Neural cell (in vitro differentiated cells): ENCODE results near the gene AKAP9. TPM values are rescaled to one million over a fixed set of nuclear protein-coding genes. Genes with fewer than 3 reads are reported as not detected.
"Not testable (repeated sequence)": the region's sequence is repeated elsewhere in the genome, so short reads cannot be mapped to it uniquely, and the experiment has no call there.

ENCODE experiments used
- H2AFZ ChIP-seq: fragments of 200-600, 300-800 bp; sonication (generic), shearing (Covaris generic); 2 replicates; pipeline ENCODE4 v1.6.0; 2014; ENCODE audit warnings: low read depth, mild to moderate bottlenecking, antibody characterized with exemption, low read length, moderate library complexity
- H3F3A ChIP-seq: fragments of 200-600 bp; shearing (Covaris generic); 2 replicates; pipeline ENCODE4 v1.6.1; 2016; ENCODE audit warnings: mild to moderate bottlenecking, moderate library complexity, mixed read lengths, antibody characterized with exemption, low read length; ENCODE audit not compliant: insufficient read depth, poor library complexity, severe bottlenecking
- H3K27ac ChIP-seq: fragments of 200-600, 300-800 bp; sonication (generic), shearing (Covaris generic); 2 replicates; pipeline ENCODE4 v1.5.1; 2014; ENCODE audit warnings: mild to moderate bottlenecking, low read length, moderate library complexity
- H3K27me3 ChIP-seq: fragments of 300-800, 200-600 bp; sonication (generic), shearing (Covaris generic); 2 replicates; pipeline ENCODE4 v1.6.0; 2014; ENCODE audit warnings: mild to moderate bottlenecking, low read depth, low read length, moderate library complexity; ENCODE audit not compliant: insufficient read depth
- H3K36me3 ChIP-seq: fragments of 300-800, 200-600 bp; sonication (generic), shearing (Covaris generic); 2 replicates; pipeline ENCODE4 v1.5.1; 2014; ENCODE audit warnings: mild to moderate bottlenecking, antibody characterized with exemption, low read length, moderate library complexity; ENCODE audit not compliant: insufficient read depth
- H3K4me2 ChIP-seq: fragments of 300-800, 200-600 bp; sonication (generic), shearing (Covaris generic); 2 replicates; pipeline ENCODE4 v1.6.0; 2014; ENCODE audit warnings: mild to moderate bottlenecking, low read length
- H3K4me3 ChIP-seq: fragments of 300-800, 200-600 bp; sonication (generic), shearing (Covaris generic); 2 replicates; pipeline ENCODE4 v1.5.1; 2014; ENCODE audit warnings: mild to moderate bottlenecking, low read length, moderate library complexity
- H3K79me2 ChIP-seq: fragments of 200-600 bp; shearing (Covaris generic); replicated peaks from 2 replicates; pipeline ENCODE4 v1.6.0; 2014; ENCODE audit warnings: mild to moderate bottlenecking, low read length, moderate library complexity; ENCODE audit not compliant: insufficient read depth
- H3K9ac ChIP-seq: fragments of 300-800, 200-600 bp; sonication (generic), shearing (Covaris generic); 2 replicates; pipeline ENCODE4 v1.6.1; 2016; ENCODE audit warnings: mild to moderate bottlenecking, low read length, mixed read lengths
- H3K9me2 ChIP-seq: fragments of 200-600 bp; shearing (Covaris generic); 2 replicates; pipeline ENCODE4 v1.6.1; 2016; ENCODE audit warnings: mild to moderate bottlenecking, low read length, mixed read lengths; ENCODE audit not compliant: insufficient read depth
- H3K9me3 ChIP-seq: fragments of 200-600, 300-800 bp; sonication (generic), shearing (Covaris generic); 2 replicates; pipeline ENCODE4 v1.6.1; 2016; ENCODE audit warnings: mild to moderate bottlenecking, mixed run types, low read length, moderate library complexity, mixed read lengths
- H4K20me1 ChIP-seq: fragments of 200-600 bp; shearing (Covaris generic); 2 replicates; pipeline ENCODE4 v1.6.1; 2016; ENCODE audit warnings: mild to moderate bottlenecking, mixed run types; ENCODE audit not compliant: insufficient read depth
- EP300 ChIP-seq: fragments of 450-650 bp; conservative IDR thresholded peaks from 2 replicates; pipeline ENCODE4 v1.6.1; 2014; ENCODE audit warnings: antibody characterized with exemption, mild to moderate bottlenecking, moderate library complexity; ENCODE audit not compliant: poor library complexity, severe bottlenecking
- EZH2 ChIP-seq: fragments of 200-600, 300-800 bp; shearing (Covaris generic), sonication (generic); IDR thresholded peaks from 2 replicates; pipeline ENCODE4 v1.6.1; 2014; ENCODE audit warnings: antibody characterized with exemption, low read length, borderline replicate concordance, mild to moderate bottlenecking; ENCODE audit not compliant: insufficient read depth, poor library complexity, severe bottlenecking
- POLR2AphosphoS5 ChIP-seq: IDR thresholded peaks from 2 replicates; pipeline ENCODE4 v1.6.1; 2012
- RAD21 ChIP-seq: fragments of 450-650 bp; conservative IDR thresholded peaks from 2 replicates; pipeline ENCODE4 v1.6.1; 2014; ENCODE audit warnings: antibody characterized with exemption, mild to moderate bottlenecking, moderate library complexity
- REST ChIP-seq: IDR thresholded peaks from 2 replicates; pipeline ENCODE4 v1.6.1; 2012; ENCODE audit warnings: borderline replicate concordance
- TAF1 ChIP-seq: IDR thresholded peaks from 2 replicates; pipeline ENCODE4 v1.6.1; 2012; ENCODE audit warnings: low read depth
- polyA plus RNA-seq: library from polyadenylated mRNA; depleted of rRNA; stranded (reverse); fragments of >200 nt; gene quantifications from 2 replicates; pipeline ENCODE4 v1.2.3, GENCODE V29; 2014

AKAP9 gene
- polyA plus RNA-seq, 1 donor from 2014 or later = 120 TPM

GRCh38 chr7:92020636-92021035 lies 80.0 kb downstream of the AKAP9 start:
- no peaks in the 10 kb centered on the region for H3K27me3 ChIP-seq
- H3K27ac ChIP-seq = no peak overlapping the region
- H3F3A ChIP-seq = no peaks in the 10 kb centered on the region
- no peak overlapping the region for H3K4me2 ChIP-seq
- H4K20me1 ChIP-seq = no peaks in the 10 kb centered on the region
- no peak overlapping the region for H2AFZ ChIP-seq
- no peaks in the 10 kb centered on the region for H3K9me2 ChIP-seq
- no peak overlapping the region for H3K4me3 ChIP-seq
- H3K79me2 ChIP-seq = no peaks in the 10 kb centered on the region
- H3K9me3 ChIP-seq = no peaks in the 10 kb centered on the region
- peaks cover 18% of the 10 kb centered on the region for H3K36me3 ChIP-seq
- no peak for TF ChIP-seq EZH2
- no peak for TF ChIP-seq RAD21
- no peak for TF ChIP-seq EP300
- H3K9ac ChIP-seq = no peak overlapping the region

GRCh38 chr7:92025260-92025659 lies 84.6 kb downstream of the AKAP9 start:
- Histone ChIP-seq H3K9me2 (no peaks in the 10 kb centered on the region), H3K79me2 (no peaks in the 10 kb centered on the region), H3K4me2 (no peak overlapping the region), H3K27ac (no peak overlapping the region), H2AFZ (no peak overlapping the region), H4K20me1 (no peaks in the 10 kb centered on the region), H3K36me3 (peaks cover 26% of the 10 kb centered on the region), H3K9ac (no peak overlapping the region), H3K4me3 (no peak overlapping the region), H3F3A (no peaks in the 10 kb centered on the region), H3K9me3 (peaks cover 5% of the 10 kb centered on the region), H3K27me3 (no peaks in the 10 kb centered on the region)
- TF ChIP-seq POLR2AphosphoS5 (no peak), REST (no peak), TAF1 (no peak), EP300 (no peak)

- H3F3A ChIP-seq, H3K4me3 ChIP-seq: not testable (repeated sequence)
- peaks cover 33% of the 10 kb centered on the region for H3K36me3 ChIP-seq
Measured at GRCh38 chr7:92026635-92027034, 86.0 kb downstream of the AKAP9 start.

GRCh38 chr7:92027128-92027527 lies 86.5 kb downstream of the AKAP9 start:
- not testable (repeated sequence) for H3K9me2 ChIP-seq, H3K4me3 ChIP-seq, H3K9me3 ChIP-seq, H4K20me1 ChIP-seq, H3K9ac ChIP-seq, H3K27me3 ChIP-seq, H3F3A ChIP-seq, H3K27ac ChIP-seq, H3K4me2 ChIP-seq, H3K79me2 ChIP-seq, H2AFZ ChIP-seq
- H3K36me3 ChIP-seq = peaks cover 35% of the 10 kb centered on the region

More at GRCh38 chr7:92026635-92027034, 86.0 kb downstream of the AKAP9 start:
- H3K27me3 ChIP-seq, H2AFZ ChIP-seq, H3K79me2 ChIP-seq, H3K9me2 ChIP-seq, H4K20me1 ChIP-seq, H3K9ac ChIP-seq, H3K4me2 ChIP-seq, H3K27ac ChIP-seq, H3K9me3 ChIP-seq: not testable (repeated sequence)
